ENCODE measurements around the gene IL6.
"Not testable (repeated sequence)": the region's sequence is repeated elsewhere in the genome, so short reads cannot be mapped to it uniquely, and the experiment has no call there.

IL6 gene

DNA sequence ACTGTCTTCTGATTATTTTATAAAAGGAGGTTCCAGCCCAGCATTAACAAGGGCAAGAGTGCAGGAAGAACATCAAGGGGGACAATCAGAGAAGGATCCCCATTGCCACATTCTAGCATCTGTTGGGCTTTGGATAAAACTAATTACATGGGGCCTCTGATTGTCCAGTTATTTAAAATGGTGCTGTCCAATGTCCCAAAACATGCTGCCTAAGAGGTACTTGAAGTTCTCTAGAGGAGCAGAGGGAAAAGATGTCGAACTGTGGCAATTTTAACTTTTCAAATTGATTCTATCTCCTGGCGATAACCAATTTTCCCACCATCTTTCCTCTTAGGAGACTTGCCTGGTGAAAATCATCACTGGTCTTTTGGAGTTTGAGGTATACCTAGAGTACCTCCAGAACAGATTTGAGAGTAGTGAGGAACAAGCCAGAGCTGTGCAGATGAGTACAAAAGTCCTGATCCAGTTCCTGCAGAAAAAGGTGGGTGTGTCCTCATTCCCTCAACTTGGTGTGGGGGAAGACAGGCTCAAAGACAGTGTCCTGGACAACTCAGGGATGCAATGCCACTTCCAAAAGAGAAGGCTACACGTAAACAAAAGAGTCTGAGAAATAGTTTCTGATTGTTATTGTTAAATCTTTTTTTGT, 2.3 kb downstream of the IL6 start:
- DNase-seq: no peak

DNA sequence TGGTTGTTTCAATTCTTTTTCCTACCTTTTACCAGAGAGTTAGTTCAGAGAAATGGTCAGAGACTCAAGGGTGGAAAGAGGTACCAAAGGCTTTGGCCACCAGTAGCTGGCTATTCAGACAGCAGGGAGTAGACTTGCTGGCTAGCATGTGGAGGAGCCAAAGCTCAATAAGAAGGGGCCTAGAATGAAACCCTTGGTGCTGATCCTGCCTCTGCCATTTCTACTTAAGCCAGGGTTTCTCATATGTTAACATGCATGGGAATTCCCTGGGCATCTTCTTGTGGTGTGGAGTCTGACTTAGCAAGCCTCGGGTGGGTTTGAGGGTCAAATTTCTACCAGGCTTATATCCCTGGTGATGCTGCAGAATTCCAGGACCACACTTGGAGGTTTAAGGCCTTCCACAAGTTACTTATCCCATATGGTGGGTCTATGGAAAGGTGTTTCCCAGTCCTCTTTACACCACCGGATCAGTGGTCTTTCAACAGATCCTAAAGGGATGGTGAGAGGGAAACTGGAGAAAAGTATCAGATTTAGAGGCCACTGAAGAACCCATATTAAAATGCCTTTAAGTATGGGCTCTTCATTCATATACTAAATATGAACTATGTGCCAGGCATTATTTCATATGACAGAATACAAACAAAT, 3.2 kb downstream of the IL6 start:
- DNase-seq: no peak

DNA sequence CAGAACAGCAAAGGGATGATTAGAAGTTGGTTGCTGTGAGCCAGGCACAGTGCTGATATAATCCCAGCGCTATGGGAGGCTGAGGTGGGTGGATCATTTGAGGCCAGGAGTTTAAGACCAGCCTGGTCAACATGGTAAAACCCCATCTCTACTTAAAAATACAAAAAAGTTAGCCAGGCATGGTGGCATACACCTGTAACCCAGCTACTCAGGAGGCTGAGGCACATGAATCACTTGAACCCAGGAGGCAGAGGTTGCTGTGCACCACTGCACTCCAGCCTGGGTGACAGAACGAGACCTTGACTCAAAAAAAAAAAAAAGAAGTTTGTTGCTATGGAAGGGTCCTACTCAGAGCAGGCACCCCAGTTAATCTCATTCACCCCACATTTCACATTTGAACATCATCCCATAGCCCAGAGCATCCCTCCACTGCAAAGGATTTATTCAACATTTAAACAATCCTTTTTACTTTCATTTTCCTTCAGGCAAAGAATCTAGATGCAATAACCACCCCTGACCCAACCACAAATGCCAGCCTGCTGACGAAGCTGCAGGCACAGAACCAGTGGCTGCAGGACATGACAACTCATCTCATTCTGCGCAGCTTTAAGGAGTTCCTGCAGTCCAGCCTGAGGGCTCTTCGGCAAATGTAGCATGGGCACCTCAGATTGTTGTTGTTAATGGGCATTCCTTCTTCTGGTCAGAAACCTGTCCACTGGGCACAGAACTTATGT, 4.1 kb downstream of the IL6 start:
- no peak for DNase-seq

DNA sequence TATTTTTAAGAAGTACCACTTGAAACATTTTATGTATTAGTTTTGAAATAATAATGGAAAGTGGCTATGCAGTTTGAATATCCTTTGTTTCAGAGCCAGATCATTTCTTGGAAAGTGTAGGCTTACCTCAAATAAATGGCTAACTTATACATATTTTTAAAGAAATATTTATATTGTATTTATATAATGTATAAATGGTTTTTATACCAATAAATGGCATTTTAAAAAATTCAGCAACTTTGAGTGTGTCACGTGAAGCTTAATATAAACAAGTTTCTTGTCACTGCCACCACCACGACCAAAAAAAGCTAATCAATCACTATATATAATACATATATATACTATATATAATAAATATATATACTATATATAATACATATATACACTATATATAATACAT, 4.8 kb downstream of the IL6 start:
- DNase-seq: no peak

DNA sequence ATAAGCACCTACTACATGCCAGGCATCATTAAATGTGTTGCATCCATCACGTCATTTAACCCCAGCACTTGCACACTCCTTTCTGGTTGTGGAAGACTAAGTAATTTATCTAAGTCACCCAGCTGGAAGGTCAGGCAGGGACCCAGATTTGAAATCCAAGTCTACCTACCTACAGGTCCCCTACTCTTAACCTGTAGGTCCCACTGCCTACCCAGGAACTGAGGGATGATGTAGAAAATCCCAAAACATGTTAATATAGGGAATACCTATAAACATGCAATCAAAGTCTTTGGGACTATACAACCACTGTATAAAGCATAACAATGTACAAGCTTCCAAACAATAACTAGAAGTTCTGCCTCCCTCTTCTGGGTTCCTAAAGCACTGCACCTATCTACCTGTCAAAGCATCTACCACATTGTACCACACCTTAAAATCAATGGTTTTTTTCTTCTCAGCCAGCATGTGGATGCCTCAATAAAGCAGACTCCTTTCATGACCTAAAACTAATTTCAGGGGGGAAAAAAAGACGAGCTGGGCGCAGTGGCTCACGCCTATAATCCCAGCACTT, 5.6 kb downstream of the IL6 start:
- no peak for DNase-seq

DNA sequence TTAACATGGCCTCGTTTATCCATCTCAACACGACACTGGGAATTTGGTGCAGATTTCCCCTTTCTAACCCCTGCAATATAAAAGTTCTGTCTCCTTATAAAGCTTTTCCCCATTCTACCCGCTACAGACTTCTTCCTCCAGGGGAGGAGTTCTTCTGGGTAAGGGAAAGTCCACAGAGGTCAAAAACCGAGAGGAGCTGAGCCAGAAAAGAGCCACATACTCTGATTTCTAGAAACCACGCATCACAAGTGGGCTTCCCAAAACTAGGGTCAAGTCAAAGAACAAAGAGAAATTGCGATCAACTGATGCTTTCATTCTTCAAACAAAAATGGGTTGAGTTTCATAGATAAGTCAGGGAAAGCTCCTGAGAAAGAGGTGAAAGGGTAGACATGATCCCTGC, 6.8 kb downstream of the IL6 start:
- DNase-seq: no peak

DNA sequence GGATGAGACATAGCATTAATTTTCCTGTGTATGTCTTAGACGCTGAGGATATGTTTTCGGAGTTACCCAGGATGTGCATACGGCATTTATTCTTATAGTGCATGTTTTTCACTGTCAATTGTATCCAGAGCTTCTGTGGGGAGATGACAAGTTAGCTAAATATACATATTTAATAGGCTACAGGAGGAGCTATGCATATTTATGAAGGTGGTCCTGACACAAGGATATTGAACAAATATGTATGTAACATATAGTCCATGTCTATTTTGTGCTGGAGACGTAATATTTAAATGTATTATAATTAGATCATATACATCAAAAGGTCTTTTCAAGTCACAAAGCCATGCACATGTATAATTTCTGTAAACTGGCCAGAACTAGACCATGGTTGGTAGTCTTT, 16.0 kb downstream of the IL6 start:
- no peak for DNase-seq

DNA sequence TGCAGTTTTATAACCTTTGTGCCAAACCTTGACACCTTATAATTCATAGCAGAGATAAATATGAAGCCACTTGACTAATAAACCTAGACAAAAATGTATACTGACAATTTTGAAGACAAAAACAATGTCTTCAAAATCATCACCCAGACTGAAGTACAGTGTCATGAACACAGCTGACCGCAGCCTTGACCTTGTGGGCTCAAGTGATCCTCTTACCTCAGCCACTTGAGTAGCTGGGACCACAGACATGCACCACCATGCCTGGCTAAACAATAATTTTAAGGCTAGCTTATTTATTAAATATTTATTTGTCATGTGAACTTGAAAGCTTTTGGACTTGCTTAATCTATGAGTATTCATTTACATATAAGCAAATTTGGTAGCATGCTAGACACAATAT, 24.3 kb downstream of the IL6 start:
- no peak for DNase-seq

DNA sequence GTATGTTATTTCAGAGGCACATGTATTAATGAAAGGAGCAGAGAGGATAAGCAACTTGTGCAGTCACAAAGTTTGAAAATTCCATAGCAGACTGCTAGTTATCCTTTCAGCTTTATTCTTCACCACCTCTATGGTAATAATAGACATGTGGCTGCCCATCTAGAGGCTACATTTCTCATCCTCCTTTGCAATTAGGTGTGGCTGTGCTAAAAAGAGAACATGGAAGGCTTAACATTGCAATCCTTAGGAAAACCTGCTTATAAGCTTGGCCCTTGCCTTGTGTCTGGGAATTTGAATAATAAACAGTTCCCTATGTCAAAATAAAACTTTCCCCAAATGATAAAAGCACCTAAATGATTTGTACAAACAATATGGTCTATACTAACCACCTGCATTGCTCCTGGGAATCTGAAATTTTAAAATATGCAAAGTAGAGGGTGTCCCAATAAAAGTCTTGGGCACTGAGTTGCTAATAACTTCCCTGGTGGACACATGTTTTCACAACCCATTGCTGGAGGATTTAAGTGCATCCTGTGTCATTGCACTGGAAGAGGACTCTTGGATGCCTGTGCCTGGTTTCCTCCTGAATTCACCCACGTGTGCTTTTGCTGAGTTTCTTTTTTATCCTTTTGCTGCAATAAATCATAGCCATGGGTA, 30.5 kb downstream of the IL6 start:
- DNase-seq: no peak

DNA sequence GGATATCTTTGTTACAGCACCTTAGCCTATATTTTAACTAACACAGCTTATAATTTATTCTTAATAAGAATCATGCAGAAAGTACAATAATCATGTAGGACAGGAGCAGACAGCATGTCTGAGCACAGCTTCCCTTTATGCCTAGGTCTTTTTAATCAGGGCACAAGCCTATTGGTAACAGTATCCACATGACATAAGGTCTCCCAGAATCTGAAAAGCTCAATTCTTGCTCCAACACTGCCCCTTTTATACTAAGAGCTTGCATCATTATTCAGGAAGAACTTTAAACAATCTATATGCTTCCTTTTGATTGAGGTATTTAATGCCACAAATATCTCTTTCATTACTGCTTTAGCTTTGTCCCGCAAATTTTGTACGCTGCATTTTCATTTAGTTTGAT, 31.6 kb downstream of the IL6 start:
- no peak for DNase-seq

DNA sequence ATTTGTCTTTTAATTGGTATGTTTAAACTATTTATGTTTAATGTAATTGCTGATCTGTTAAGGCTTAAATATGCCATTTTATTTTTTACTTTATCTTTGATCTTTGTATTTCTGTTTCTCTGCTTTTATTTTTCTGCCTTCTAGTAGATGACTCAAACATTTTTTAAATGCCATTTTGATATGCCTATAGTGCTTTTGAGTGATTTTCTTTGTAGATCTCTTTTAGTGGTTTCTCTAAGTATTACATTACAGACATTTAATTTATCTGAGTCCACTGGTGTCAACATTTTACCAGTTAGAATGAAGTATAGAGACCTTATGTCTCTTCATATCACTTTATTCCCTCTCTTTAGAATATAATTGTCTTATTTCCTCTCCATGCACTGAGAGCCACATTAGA, 32.7 kb downstream of the IL6 start:
- no peak for DNase-seq

DNA sequence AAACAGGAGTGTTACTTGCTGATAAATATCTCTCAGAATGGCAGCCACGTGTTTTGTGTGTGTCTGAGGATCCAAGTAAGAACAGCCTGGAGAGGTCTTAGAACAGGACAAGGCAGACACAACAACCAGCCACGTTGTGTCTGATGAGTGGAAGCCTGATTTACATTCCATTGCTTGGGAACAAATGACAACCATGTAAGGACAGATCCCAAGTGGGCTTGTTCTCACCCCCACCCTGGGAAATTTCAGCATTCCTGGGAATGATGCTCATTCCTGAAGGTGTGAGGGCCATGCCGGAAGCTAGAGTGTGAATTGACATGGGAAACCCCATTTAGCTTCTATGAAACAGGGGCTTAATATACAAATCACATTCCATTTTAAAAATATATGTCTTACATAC, 35.9 kb downstream of the IL6 start:
- no peak for DNase-seq

DNA sequence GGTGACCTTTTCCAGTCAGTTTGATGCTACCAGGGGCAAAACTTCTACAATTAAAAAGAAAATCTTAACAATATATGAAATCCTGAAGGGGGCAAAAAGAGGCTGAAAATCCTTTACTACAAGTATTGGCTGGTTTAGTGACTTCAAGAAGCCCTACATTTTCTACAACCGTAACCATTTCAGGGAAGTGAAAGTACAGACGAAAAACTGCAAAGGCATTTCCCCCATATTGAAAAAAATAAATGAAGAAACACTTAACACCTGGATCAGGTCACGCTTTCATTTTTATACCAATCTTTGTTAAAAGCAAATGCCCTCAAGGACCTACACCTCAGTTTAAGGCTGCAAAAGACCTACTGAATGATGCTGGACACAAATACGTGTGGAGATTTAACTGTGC, 38.6 kb downstream of the IL6 start:
- DNase-seq: no peak

DNA sequence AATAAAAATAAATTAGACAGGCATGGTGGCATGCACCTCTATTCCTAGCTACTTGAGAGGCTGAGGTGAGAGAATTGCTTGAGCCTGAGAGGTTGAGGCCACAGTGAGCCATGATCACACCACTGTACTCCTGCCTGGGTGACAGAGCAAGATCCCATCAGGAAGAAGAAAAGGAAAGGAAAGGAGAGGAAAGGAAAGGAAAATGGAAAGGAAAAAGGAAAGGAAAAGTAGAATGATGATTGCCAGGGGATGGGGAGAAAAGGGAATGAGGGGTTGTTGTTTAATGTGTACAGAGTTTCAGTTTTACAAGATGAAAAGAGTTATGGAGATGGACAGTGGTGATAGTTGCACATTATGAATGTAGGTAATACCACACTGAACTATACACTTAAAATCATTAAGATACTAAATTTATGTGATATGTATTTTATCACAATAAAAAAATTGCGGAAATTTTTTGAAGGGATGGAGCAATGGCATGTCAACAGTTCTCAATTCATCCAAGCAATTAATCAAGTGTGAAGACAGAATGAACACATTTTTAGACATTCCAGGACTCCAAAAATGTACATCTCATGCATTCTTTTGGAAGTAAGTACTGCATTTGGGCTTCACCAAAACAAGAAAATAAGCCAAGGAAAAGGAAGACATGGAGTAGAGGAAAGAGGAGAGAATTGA, 44.3 kb downstream of the IL6 start:
- no peak for DNase-seq

DNA sequence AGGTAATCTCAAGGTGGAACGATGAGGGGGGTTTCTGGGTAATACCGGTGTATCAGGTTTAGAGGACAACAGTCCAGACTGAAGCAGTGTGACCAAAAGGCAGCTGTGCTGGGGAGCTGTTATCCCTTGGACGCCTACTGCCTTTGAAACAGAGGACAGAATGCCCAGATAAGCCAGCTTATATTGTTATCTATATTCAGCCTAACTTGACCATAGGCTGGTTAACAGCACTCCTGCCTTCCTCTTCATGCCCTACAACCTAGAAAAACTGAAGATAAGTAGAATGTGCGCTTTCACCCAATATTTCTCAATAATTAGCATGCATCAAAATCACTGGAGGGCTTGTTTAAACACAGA, 44.9 kb downstream of the IL6 start:
- no peak for DNase-seq

DNA sequence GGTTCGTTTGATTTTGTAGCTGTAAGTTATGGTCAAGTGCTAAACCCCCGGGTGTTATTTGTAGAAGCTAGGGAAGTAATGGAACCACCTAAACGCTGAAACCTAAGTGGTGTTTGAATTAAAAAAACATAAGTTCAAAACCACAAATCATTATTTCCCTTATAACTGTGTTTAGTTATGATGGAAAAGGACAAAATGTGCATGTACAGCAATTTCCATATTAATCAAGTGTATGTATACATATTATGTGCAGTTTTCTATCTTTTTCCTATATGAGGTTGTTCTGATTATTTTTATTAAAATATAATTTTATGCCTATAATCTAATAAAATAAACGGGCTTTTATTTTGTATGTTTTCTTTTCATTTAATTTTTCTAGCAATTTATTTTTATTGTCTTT, 45.9 kb downstream of the IL6 start:
- DNase-seq: no peak

DNA sequence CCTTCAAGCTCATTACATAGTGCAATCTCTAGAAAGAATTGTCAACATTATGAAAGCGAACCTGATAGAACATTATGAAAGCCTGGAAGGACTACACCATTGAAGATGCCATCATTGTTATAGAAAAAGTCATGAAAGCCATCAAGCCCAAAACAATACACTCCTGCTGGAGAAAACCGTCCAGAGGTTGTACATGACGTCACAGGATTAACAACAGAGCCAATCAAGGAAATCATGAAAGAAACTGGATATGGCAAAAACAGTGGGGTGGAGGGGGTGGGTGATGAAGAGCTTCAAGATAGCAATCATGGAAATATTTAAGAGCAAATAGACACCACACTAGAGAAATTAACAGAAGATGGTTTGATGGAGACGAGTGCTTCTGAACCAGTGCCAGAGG, 50.0 kb downstream of the IL6 start:
- no peak for DNase-seq

DNA sequence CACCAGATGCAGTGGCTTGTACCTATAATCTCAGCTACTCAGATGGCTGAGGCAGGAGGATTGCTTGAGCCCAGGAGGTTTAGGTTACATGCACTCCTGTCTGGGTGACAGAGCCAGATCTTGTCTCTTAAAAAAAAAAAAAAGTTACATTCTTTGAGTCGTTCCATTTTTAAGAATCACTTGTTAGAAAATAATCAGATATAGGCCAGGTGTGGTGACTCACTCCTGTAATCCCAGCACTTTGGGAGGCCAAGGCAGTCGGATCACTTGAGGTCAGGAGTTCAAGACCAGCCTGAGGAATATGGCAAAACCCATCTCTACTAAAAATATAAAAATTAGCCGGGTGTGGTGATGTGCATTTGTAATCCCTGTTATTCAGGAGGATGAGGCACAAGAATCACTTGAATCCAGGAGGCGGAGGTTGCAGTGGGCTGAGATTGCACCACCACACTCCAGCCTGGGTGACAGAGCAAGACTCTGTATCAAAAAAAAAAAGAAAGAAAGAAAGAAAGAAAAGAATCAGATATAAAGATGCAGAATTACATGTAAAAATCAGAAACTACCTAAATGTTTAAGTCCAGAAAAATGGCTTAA, 52.8 kb downstream of the IL6 start:
- DNase-seq: not testable (repeated sequence)

DNA sequence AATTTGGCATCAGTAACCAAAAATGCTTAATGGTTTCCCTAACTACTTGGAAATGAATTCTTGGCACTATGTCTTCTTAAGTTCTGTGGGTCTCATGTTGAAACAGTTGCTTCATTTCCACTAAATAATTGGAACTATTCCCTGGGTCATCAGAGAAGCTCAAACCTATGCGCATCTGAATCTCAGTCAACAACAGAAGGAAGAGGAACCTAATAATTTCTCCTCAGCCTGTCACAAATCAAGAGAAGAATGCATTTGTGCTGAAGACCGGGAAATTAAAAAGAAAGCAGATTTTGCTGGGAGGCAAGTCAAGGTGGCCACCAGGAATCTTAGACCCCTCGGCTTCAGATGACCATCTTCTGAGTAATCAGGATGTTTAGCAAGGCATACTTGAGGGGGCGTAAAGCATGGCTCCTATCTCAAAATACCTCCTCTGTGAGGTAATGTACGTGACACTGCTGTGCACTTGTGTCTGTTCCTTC, 54.3 kb downstream of the IL6 start:
- DNase-seq: no peak

Measured in right forelimb (tissue), 1 donor.